GM18505 (cell line): Measurements from ENCODE around the gene CCR6.

Experiments used
- ATAC-seq: cut with Tn5 transposase; IDR thresholded peaks from one replicate; pipeline ENCODE4 v1.9.1; 2021; ENCODE audit not compliant: unreplicated experiment
- POLR2A ChIP-seq: IDR thresholded peaks from 4 replicates; pipeline ENCODE4 v1.6.1; 2011; ENCODE audit warnings: borderline replicate concordance; ENCODE audit not compliant: insufficient read depth, insufficient read length; ENCODE audit errors: extremely low read depth

CCR6 gene

GRCh38 chr6:167093406-167093921 is 29.4 kb upstream of the CCR6 start:
- no peak for TF ChIP-seq POLR2A
- no peak for ATAC-seq

DNA sequence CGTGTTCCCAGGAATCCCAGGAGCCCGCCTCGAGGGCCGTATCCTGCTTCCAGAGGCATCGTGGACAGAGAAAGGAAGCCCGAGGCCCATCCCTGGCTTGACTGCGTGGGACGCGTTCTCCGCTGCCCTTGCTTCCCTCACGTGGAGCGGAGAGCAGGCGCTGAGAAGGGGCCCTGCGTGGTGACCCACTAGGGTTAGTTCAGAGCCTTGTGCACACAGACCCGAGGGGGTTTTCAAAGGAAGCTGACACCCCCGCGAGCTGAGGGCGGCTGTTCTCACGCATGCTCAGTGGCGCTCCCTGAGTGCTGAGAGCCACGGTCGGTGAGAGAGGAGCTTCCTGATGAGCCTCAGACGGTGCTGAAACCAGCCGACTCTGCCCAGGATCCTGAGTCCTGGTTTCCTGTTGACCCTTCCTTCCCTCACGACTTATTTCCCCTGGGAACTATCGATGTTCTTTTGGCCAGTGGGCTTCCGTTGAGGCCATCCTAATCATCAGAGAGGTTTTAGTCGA is 28.9 kb upstream of the CCR6 start:
- peak; percentile 81 for TF ChIP-seq POLR2A
- peak; percentile 41 for ATAC-seq

DNA sequence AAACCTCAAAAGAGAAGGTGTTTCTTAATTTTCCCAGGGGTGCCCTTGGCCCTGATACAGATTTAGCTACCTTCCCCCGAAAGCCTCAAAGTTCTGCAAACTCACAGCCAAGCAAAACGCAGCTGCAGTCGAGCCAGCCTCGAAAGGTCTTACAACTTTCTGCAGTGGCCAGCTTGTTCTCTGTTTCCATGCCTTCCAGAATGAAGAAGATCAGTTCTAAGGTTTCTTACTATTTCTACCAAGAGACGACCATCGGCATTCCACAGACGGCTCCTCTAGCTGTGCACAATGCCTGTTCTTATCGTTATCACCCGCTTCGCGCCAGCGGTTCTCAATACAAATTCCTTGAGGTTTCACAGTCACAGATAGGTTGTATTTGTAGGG is 28.5 kb upstream of the CCR6 start:
- no peak for TF ChIP-seq POLR2A
- peak; percentile 3 for ATAC-seq

GRCh38 chr6:167094820-167095637 is 27.9 kb upstream of the CCR6 start:
- no peak for TF ChIP-seq POLR2A
- peak; percentile 47 for ATAC-seq

GRCh38 chr6:167095888-167096287 is 27.0 kb upstream of the CCR6 start:
- TF ChIP-seq POLR2A = no peak
- no peak for ATAC-seq

DNA sequence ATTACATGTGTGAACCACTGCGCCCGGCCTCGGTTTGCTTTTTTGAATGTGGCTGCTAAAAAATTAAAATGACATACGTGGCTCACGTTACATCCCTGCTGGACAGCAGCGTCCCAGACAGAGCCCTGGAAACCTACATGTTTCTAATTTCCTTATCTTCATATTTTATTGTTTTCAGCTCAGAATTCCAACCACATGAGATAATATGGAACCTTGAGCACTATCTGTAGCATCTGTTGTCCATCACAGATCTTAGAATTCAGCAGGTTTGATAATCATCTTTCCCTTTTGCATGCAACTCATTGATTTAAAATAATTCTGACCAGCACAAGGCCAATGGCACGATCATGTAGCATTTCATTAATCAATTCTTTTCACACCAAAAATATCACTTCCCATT is 25.9 kb upstream of the CCR6 start:
- no peak for TF ChIP-seq POLR2A
- no peak for ATAC-seq

- TF ChIP-seq POLR2A = no peak
Observed at GRCh38 chr6:167097770-167098169, 25.1 kb upstream of the CCR6 start.

GRCh38 chr6:167098825-167099225 is 24.1 kb upstream of the CCR6 start:
- no peak for ATAC-seq
- no peak for TF ChIP-seq POLR2A

More at GRCh38 chr6:167097770-167098169, 25.1 kb upstream of the CCR6 start:
- no peak for ATAC-seq

DNA sequence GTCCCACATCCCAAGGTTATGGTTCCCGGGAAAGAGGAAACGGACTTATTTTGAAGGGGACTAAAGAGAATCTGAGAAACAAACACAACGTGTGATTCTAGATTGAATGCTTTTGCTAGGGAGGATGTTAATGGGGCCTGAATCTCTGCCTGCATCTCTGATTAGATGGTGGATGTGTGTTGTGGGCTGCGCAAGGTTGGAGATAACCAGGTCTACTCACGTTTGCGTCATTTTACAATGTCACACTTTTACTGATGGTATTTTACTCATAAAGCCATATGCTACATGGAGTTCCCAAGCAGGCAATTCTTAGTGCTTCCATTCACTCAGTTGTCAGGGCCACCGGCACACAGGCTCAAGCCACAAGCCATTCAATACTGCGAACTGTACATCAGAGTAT is 23.2 kb upstream of the CCR6 start:
- ATAC-seq = no peak
- no peak for TF ChIP-seq POLR2A

DNA sequence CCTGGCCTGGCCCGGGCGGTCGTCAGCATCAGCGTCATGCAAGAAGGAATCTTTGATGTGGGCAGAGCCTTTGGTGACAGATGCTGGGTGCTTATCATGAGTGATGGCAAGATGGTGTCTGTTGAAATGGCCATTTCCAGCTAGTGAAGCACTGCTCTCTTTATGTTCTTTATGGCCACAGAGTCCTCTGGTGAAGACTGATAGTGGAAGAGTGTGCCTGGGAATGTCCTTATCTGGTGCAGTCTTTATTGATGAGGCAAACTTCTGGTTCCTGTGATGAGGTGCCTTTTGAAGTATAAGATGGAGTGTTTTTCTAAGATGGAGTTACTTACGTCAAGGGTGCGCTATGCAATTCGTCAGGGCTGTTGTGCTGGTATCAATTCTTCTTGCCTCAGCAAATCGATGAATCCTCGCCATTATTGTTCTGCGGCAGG is 22.6 kb upstream of the CCR6 start:
- TF ChIP-seq POLR2A = no peak
- no peak for ATAC-seq

DNA sequence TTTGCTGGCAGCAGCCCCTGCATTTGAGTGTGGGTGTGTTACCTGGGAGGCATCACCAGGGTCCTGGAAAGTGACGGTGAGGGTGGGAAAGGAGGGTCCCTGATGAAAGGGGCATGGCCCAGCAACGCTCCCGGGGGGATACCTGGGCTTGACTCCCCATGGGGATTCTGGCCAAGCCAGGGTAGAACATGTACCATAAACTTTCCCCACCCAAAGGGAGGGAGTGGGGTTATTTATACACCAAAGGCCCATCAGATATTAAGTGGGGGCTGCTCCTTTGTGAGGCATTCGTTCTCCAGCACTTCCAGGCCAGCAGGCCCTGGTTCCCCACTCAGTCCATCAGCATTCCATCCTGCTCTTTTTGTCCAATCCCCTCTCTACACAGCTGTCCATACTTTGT is 20.6 kb upstream of the CCR6 start:
- no peak for ATAC-seq
- no peak for TF ChIP-seq POLR2A

- TF ChIP-seq POLR2A = no peak
- peak; percentile 84 for ATAC-seq
Observed at GRCh38 chr6:167103041-167103891, 19.6 kb upstream of the CCR6 start.

GRCh38 chr6:167104388-167104787 is 18.5 kb upstream of the CCR6 start:
- TF ChIP-seq POLR2A = no peak
- ATAC-seq = no peak
